GM21529 (cell line): ENCODE results near the gene UPB1.
A peak's percentile ranks its signal among the peaks of the same experiment; 100 is the strongest.
"Not testable (repeated sequence)": the region's sequence is repeated elsewhere in the genome, so short reads cannot be mapped to it uniquely, and the experiment has no call there.

Source experiments
- ATAC-seq: cut with Tn5 transposase; IDR thresholded peaks from one replicate; pipeline ENCODE4 v1.9.1; 2021; ENCODE audit not compliant: unreplicated experiment

The UPB1 gene

GRCh38 chr22:24526191-24526590 lies 31.1 kb downstream of the UPB1 start:
- no peak for ATAC-seq

GRCh38 chr22:24529898-24530297 lies 34.8 kb downstream of the UPB1 start:
- no peak for ATAC-seq

- not testable (repeated sequence) for ATAC-seq
These were observed 35.8 kb downstream of the UPB1 start for GRCh38 chr22:24530968-24531367.

- no peak for ATAC-seq
These were observed 36.9 kb downstream of the UPB1 start for GRCh38 chr22:24532075-24532474.

- no peak for ATAC-seq
These were observed 40.2 kb downstream of the UPB1 start for GRCh38 chr22:24535348-24535747.

- no peak for ATAC-seq
These were observed 41.0 kb downstream of the UPB1 start for GRCh38 chr22:24536089-24536488.

- ATAC-seq: no peak
These were observed 45.3 kb downstream of the UPB1 start for GRCh38 chr22:24540470-24540869.

GRCh38 chr22:24541681-24542515 lies 46.8 kb downstream of the UPB1 start:
- no peak for ATAC-seq

GRCh38 chr22:24542641-24543040 lies 47.5 kb downstream of the UPB1 start:
- ATAC-seq: no peak

GRCh38 chr22:24543185-24543601 lies 48.1 kb downstream of the UPB1 start:
- no peak for ATAC-seq

- ATAC-seq: no peak
These were observed 48.6 kb downstream of the UPB1 start for GRCh38 chr22:24543679-24544243.

- ATAC-seq: no peak
These were observed 53.7 kb downstream of the UPB1 start for GRCh38 chr22:24548812-24549211.

- no peak for ATAC-seq
These were observed 55.1 kb downstream of the UPB1 start for GRCh38 chr22:24550028-24550901.

- no peak for ATAC-seq
These were observed 55.8 kb downstream of the UPB1 start for GRCh38 chr22:24550902-24551435.

- ATAC-seq: not testable (repeated sequence)
These were observed 57.6 kb downstream of the UPB1 start for GRCh38 chr22:24552503-24553286.

- ATAC-seq: no peak
These were observed 58.6 kb downstream of the UPB1 start for GRCh38 chr22:24553597-24554312.

- peak; percentile 6 for ATAC-seq
These were observed 59.4 kb downstream of the UPB1 start, which contains the start of gene GUCD1 for GRCh38 chr22:24554313-24555164. Gene GUCD1 (minus strand): TSS chr22:24555138. CDS start chr22:24554991, 147 bp downstream.

GRCh38 chr22:24555165-24556039 lies 60.3 kb downstream of the UPB1 start, which contains the start of gene SNRPD3:
Gene SNRPD3 (plus strand): TSS chr22:24555999. CDS start chr22:24557675, 1,676 bp downstream.
- ATAC-seq: peak; percentile 77
